GM12865 (cell line): ENCODE measurements around the gene SLC6A19.

Experiments used
- DNase-seq: peaks from one replicate; pipeline ENCODE4 v3.0.0; 2010; ENCODE audit warnings: low read depth
- H3K4me3 ChIP-seq: 2 replicates; pipeline ENCODE4 v1.5.1; 2011; ENCODE audit warnings: mild to moderate bottlenecking, low read depth, low read length, control low read depth
- TF ChIP-seq, protein P1 (sequence below): IDR thresholded peaks from 2 replicates; pipeline ENCODE4 v1.5.1; 2011; ENCODE audit warnings: low read length, control low read depth, low read depth, inconsistent platforms; ENCODE audit not compliant: insufficient read depth; ENCODE audit errors: missing control alignments

Gene SLC6A19

DNA sequence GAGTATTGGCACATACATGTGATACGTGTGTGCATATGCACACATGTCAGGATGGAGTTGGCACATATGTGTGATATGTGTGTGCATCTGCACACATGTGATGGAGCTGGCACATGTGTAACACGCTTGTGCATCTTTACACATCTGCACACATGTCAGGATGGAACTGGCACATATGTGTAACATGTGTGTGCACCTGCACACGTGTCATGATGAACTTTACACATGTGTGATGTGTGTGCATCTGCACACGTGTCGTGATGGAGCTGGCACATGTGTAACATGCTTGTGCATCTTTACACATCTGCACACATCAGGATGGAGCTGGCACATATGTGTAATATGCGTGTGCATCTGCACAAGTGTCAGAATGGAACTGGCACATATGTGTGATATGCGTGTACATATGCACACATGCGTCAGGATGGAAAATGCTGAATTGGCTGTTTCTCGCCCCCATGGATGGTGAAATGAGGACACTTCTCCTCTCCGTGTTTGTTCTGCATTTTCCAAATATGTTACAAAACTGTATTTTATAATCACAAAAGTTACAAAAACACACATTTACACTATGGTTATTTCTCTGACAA, 16.3 kb upstream of the SLC6A19 start:
- TF ChIP-seq, protein P1, sequence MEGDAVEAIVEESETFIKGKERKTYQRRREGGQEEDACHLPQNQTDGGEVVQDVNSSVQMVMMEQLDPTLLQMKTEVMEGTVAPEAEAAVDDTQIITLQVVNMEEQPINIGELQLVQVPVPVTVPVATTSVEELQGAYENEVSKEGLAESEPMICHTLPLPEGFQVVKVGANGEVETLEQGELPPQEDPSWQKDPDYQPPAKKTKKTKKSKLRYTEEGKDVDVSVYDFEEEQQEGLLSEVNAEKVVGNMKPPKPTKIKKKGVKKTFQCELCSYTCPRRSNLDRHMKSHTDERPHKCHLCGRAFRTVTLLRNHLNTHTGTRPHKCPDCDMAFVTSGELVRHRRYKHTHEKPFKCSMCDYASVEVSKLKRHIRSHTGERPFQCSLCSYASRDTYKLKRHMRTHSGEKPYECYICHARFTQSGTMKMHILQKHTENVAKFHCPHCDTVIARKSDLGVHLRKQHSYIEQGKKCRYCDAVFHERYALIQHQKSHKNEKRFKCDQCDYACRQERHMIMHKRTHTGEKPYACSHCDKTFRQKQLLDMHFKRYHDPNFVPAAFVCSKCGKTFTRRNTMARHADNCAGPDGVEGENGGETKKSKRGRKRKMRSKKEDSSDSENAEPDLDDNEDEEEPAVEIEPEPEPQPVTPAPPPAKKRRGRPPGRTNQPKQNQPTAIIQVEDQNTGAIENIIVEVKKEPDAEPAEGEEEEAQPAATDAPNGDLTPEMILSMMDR, result no peak
- no peak for DNase-seq
- no peak overlapping the region for H3K4me3 ChIP-seq

DNA sequence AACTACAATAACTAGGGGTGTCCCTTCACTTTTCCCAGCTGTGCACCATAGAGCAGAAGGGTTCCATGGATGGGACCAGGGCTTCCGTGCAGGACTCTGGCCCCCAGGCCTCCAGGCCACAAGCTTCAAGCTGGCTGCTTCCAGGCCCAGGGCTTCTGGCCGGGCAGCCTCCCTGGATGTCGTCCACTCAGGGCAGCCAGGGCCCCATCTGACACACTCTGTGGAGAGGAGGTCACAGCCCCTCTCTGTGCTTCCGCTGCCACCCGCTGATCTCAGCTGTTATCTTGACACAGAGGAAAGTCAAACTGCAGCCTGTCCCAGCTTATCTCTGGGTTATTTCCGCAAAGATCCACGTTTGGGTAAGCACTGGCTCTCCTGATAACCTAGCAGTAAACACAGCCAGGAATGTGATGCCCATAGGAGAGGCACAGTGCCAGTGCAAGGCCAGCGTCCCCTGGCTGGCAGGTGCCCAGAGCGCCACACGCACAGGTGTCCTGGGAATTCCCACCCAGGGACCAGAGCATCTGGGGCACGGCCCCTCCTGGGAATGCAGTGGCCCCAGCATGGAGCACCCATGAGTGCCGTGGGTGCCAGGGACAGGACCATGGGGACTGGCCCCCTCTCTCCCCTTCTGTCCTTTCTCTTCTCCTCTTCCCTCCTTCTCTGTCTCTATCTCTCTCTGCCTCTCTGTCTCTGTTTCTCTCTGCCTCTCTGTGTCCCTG, 15.6 kb upstream of the SLC6A19 start:
- TF ChIP-seq, protein P1, result no peak
- no peak overlapping the region for H3K4me3 ChIP-seq
- DNase-seq, result no peak

DNA sequence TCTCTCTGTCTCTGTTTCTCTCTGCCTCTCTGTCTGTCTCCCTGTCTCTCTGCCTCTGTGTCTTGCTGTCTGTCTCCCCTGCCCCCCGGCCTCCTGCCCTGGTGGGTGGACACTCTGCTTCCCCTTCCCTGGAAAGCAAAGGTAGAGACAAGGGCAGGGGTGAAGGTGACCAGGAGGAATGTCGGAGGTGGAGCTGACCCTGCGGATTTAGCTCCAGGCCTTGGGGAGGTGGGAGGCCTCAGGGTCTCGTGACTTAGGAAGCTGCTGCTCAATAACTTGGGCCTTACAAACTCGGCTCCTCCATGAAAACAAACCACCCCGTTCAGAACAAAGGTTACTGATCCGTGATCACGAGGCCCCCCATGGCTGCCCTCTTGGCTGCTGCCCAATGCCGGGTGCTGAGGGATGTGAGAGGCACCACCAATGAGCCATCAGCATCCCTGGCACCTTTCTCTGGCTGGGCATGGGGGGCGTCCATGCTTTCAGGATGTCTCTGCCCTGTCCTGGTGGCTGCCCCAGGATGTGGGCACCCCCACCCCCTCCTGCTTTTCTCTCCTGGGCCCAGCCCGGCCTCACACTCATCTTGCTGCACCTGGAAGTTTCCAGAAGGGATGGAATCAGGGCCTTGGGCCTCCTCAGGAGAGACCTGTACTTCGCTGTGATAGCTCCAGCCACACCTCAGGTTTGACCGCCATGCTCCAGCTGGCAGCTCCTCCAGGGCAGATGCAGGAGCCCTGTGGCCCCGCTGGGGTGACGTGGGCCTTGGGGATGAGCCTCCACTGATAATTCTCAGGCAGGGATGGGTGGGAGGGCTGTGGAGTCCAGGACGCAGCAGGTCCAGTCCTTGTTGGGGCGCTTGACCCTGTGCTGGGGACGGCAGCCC, 14.8 kb upstream of the SLC6A19 start:
- no peak for DNase-seq
- TF ChIP-seq, protein P1, result no peak
- H3K4me3 ChIP-seq, result no peak overlapping the region

DNA sequence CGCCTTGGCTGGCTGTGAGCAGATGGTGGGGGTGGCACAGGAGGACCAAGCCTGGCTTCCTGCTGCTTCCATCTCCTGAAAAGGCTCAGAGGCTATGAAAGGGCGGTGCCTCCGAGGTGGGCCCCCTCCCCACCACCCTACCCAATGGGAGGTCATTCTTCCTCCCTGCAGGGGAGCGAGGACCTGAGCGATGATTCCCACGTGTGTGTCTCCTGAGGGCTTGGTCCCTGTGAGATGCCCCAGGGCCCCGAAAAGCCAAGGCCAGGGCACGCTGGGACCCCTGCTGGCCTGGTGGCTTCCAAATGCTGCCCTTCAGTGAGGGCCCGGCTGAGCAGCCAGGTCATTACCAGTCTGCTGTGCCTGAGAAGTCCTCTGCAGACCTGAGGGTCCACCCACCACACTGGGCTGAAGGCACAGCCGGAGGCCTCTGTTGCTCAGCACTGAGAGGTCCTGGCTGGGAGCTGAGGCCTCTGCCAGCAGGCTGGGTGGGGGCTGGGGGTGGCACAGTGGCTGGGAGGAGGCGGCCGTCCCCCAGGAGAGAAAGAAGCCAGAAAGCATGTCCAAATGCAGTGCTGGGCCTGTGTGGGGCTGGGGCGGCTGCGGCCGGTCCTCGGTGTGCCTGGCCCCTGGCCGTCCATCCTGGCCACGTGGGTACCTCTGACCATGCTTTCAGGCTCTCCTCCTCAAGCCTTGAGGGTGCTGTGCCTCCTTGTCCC, 14.0 kb upstream of the SLC6A19 start:
- no peak for DNase-seq
- H3K4me3 ChIP-seq, result no peak overlapping the region
- TF ChIP-seq, protein P1, result no peak

DNA sequence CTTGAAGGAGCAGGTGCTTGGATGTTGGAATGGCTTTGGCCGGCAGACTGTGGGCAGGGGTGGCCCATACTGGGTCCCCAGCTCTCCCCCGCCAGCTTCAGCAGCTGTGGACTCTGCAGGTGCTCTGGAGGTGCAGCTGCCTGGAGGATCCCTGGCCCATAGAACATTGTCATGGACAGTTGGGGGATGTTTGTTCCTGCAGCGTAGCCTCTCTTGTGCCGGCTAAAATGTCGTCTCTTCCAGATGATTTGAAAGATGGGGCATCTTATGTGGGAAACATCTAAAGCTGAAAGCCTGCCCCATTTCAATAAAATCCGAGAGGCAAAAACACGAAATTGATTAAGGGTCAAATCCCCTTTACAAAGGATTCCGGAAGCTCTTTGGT, 13.5 kb upstream of the SLC6A19 start:
- no peak overlapping the region for H3K4me3 ChIP-seq
- DNase-seq, result no peak
- TF ChIP-seq, protein P1, result no peak

DNA sequence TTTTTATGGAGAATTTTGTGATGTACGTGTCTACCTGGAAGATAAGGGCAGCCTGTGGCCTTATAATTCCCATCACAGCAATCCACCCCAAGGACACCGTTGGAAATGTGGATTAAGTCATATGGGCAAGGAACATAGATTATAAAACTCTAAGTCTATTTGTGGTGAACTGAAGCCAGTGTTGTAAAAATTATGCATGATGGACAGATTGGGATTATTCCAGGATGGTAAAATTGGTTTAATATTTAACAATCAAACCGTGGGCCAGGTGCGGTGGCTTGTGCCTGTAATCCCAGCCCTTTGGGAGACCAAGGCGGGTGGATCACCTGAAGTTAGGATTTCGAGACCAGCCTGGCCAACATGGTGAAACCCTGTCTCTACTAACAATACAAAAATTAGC, 12.9 kb upstream of the SLC6A19 start:
- DNase-seq, result no peak
- TF ChIP-seq, protein P1, result no peak
- H3K4me3 ChIP-seq, result no peak overlapping the region
